Keratinocyte (primary cell): ENCODE data around the gene ENPP4. TPM values are rescaled to one million over a fixed set of nuclear protein-coding genes. Genes with fewer than 3 reads are reported as not detected.
"Not testable (repeated sequence)": the region's sequence is repeated elsewhere in the genome, so short reads cannot be mapped to it uniquely, and the experiment has no call there.

Experiments used
- DNase-seq: peaks from one replicate; pipeline ENCODE4 v3.0.0-alpha.2; 2011; ENCODE audit warnings: low read depth, missing footprints, low spot score
- FAIRE-seq: peaks from 2 replicates; lab custom pipeline; 2011; peaks lifted over from hg19 to GRCh38; lab: Jason Lieb, UNC
- H2AFZ ChIP-seq: 2 replicates; pipeline ENCODE4 v1.6.0; 2012; ENCODE audit warnings: low read length, control low read depth, inconsistent platforms; ENCODE audit not compliant: control insufficient read depth
- H3K27ac ChIP-seq: 2 replicates; pipeline ENCODE4 v1.5.1; 2011; ENCODE audit warnings: low read length; ENCODE audit not compliant: control insufficient read depth, insufficient read depth
- H3K27me3 ChIP-seq: 3 replicates; pipeline ENCODE4 v1.6.0; 2011; ENCODE audit warnings: low read length; ENCODE audit not compliant: control insufficient read depth, insufficient read depth; ENCODE audit errors: extremely low read depth
- H3K36me3 ChIP-seq, 2 experiments: 2 replicates in 1 of 2; 3 replicates in 1 of 2; pipeline ENCODE4 v1.5.1; 2011; ENCODE audit warnings: low read length in 2 of 2, mild to moderate bottlenecking in 1 of 2; ENCODE audit not compliant: control insufficient read depth in 2 of 2, insufficient read depth in 2 of 2; ENCODE audit errors: extremely low read depth in 1 of 2
- H3K4me1 ChIP-seq: 3 replicates; pipeline ENCODE4 v1.5.1; 2011; ENCODE audit warnings: low read length; ENCODE audit not compliant: control insufficient read depth, insufficient read depth; ENCODE audit errors: extremely low read depth
- H3K4me2 ChIP-seq: 3 replicates; pipeline ENCODE4 v1.6.0; 2011; ENCODE audit warnings: low read depth, low read length; ENCODE audit not compliant: control insufficient read depth, insufficient read depth; ENCODE audit errors: extremely low read depth
- H3K4me3 ChIP-seq, 3 experiments: fragments of 200-600 bp in 1 of 3; sonication (generic) in 1 of 3; 2 replicates in 2 of 3; 3 replicates in 1 of 3; pipeline ENCODE4 v1.5.1; 2011 to 2016; ENCODE audit warnings: low read length in 3 of 3, mild to moderate bottlenecking in 3 of 3, control low read depth in 2 of 3, inconsistent platforms in 1 of 3, low read depth in 1 of 3, mixed read lengths in 1 of 3, mixed run types in 1 of 3, moderate library complexity in 1 of 3; ENCODE audit not compliant: control insufficient read depth in 2 of 3, insufficient read depth in 2 of 3; ENCODE audit errors: extremely low read depth in 1 of 3
- H3K79me2 ChIP-seq: 2 replicates; pipeline ENCODE4 v1.6.0; 2012; ENCODE audit warnings: low read length; ENCODE audit not compliant: control insufficient read depth, insufficient read depth
- H3K9ac ChIP-seq: 3 replicates; pipeline ENCODE4 v1.6.0; 2011; ENCODE audit warnings: low read length; ENCODE audit not compliant: control insufficient read depth, insufficient read depth; ENCODE audit errors: extremely low read depth
- H3K9me1 ChIP-seq: 3 replicates; pipeline ENCODE4 v1.6.0; 2011; ENCODE audit warnings: low read length; ENCODE audit not compliant: control insufficient read depth, insufficient read depth; ENCODE audit errors: extremely low read depth
- H3K9me3 ChIP-seq: 2 replicates; pipeline ENCODE4 v1.5.1; 2012; ENCODE audit warnings: low read depth, low read length; ENCODE audit not compliant: control insufficient read depth
- H4K20me1 ChIP-seq: 3 replicates; pipeline ENCODE4 v1.6.0; 2011; ENCODE audit warnings: low read length; ENCODE audit not compliant: control insufficient read depth, insufficient read depth; ENCODE audit errors: extremely low read depth
- EZH2 ChIP-seq: IDR thresholded peaks from one replicate; pipeline ENCODE4 v1.6.1; 2012; ENCODE audit warnings: inconsistent platforms, mild to moderate bottlenecking, low read length, moderate library complexity
- dilution Hi-C: fragments of 300-500 bp; cut with MboI; formaldehyde crosslinking; loops from one replicate; pipeline ENCODE4 v1.7.0; 2020; ENCODE audit warnings: low sequenced_read_pairs; ENCODE audit not compliant: extremely low pct_ligation_motif_present
- polyA plus RNA-seq, 5 experiments: library from polyadenylated mRNA; depleted of rRNA in 3 of 5; stranded (reverse) in 3 of 5; stranded (forward) in 1 of 5; unstranded in 1 of 5; fragments of >200 nt; gene quantifications; 1 replicate in 1 of 5; 2 replicates in 3 of 5; 3 replicates in 1 of 5; pipeline versions ENCODE4 v1.2.1 to v1.2.3, GENCODE V29; 2011 to 2012; ENCODE audit warnings: missing spikeins in 2 of 5, low read depth in 1 of 5, low replicate concordance in 1 of 5
- TF ChIP-seq, protein P1 (sequence below), 3 experiments: IDR thresholded peaks in 1 of 3; conservative IDR thresholded peaks in 1 of 3; optimal IDR thresholded peaks in 1 of 3; 2 replicates in 2 of 3; 3 replicates in 1 of 3; pipeline versions ENCODE3 to v1.5.1; 2011; ENCODE audit warnings: low read length in 3 of 3, mild to moderate bottlenecking in 3 of 3, moderate library complexity in 2 of 3, control low read depth in 1 of 3, inconsistent platforms in 1 of 3; ENCODE audit not compliant: insufficient read depth in 2 of 3; ENCODE audit errors: extremely low read depth in 1 of 3

The ENPP4 gene
- polyA plus RNA-seq, 1 donor (not counting 4 experiments of a cell fraction or from before 2014, with no cell fraction given), result 0.01 TPM

DNA sequence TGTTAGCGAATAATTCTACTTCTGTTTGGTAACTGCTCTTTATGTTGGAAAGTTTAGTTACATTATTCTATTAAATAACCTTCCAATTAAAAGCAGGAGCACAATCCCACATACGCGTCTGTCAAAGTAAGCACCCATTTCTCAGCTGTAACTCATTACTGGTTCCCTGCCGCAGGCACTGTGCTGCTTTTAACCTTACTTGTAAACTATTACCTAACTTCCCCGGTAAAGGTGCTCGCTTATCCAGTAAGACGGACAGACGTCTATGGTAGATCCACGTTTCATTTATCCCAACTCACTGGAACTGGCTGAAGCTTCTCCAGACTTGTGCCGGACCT is 529 bp upstream of the ENPP4 start:
- H3K27ac ChIP-seq, result no peak overlapping the region
- no peak overlapping the region for H3K4me3 ChIP-seq
- no peaks in the 10 kb centered on the region for H3K36me3 ChIP-seq
- TF ChIP-seq, protein P1, sequence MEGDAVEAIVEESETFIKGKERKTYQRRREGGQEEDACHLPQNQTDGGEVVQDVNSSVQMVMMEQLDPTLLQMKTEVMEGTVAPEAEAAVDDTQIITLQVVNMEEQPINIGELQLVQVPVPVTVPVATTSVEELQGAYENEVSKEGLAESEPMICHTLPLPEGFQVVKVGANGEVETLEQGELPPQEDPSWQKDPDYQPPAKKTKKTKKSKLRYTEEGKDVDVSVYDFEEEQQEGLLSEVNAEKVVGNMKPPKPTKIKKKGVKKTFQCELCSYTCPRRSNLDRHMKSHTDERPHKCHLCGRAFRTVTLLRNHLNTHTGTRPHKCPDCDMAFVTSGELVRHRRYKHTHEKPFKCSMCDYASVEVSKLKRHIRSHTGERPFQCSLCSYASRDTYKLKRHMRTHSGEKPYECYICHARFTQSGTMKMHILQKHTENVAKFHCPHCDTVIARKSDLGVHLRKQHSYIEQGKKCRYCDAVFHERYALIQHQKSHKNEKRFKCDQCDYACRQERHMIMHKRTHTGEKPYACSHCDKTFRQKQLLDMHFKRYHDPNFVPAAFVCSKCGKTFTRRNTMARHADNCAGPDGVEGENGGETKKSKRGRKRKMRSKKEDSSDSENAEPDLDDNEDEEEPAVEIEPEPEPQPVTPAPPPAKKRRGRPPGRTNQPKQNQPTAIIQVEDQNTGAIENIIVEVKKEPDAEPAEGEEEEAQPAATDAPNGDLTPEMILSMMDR (optimal IDR thresholded peaks at IDR 0.05 in 1 of 3, IDR thresholded peaks at IDR 0.05 in 1 of 3, conservative IDR thresholded peaks at IDR 0.05 in 1 of 3; ENCODE audit: extremely low read depth in 1 of 3, insufficient read depth in 2 of 3, low read length in 3 of 3), result no peak
- peak; percentile 31 for TF ChIP-seq EZH2
- peak overlapping the region; percentile 36 for H3K4me2 ChIP-seq
- DNase-seq (no peak), FAIRE-seq (no peak)
- H2AFZ ChIP-seq, result no peak overlapping the region
- peaks cover 18% of the 10 kb centered on the region for H3K27me3 ChIP-seq
- H3K9me1 ChIP-seq, result no peaks in the 10 kb centered on the region
- dilution Hi-C loops, result no loop called here
- H3K9ac ChIP-seq, result no peak overlapping the region
- H3K4me1 ChIP-seq, result no peaks in the 10 kb centered on the region
- no peaks in the 10 kb centered on the region for H4K20me1 ChIP-seq
- no peaks in the 10 kb centered on the region for H3K79me2 ChIP-seq
- H3K9me3 ChIP-seq, result no peaks in the 10 kb centered on the region

DNA sequence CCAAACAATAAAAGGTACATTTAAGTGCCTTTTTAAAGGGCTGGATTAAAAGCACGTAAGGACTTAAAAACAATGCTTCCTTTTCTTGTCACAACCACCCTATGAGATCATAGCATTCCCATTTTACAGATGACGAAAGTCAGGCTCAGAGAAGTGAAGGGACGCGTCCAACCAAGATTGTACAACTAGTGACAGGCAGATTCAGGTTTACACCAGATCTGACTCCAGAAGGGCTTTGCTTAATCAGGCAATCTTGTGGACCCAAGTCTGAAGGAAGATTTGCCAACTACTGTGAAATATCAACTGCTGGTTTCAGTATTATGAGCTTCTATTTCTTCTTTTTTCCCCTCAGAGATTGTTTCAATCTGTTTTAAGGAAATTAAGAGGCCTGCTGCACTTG is 877 bp downstream of the ENPP4 start:
- FAIRE-seq, result no peak
- H3K9me1 ChIP-seq, result no peaks in the 10 kb centered on the region
- H3K27ac ChIP-seq, result no peak overlapping the region
- H3K27me3 ChIP-seq, result peaks cover 18% of the 10 kb centered on the region
- H3K9ac ChIP-seq, result no peak overlapping the region
- H3K79me2 ChIP-seq, result no peaks in the 10 kb centered on the region
- H3K4me1 ChIP-seq, result no peaks in the 10 kb centered on the region
- no peak for DNase-seq
- H3K4me3 ChIP-seq, result no peak overlapping the region
- H3K36me3 ChIP-seq, result no peaks in the 10 kb centered on the region
- TF ChIP-seq, protein P1 (optimal IDR thresholded peaks at IDR 0.05 in 1 of 3, IDR thresholded peaks at IDR 0.05 in 1 of 3, conservative IDR thresholded peaks at IDR 0.05 in 1 of 3; ENCODE audit: extremely low read depth in 1 of 3, insufficient read depth in 2 of 3, low read length in 3 of 3), result no peak
- no peak for TF ChIP-seq EZH2
- dilution Hi-C loops, result no loop called here
- no peak overlapping the region for H2AFZ ChIP-seq
- no peaks in the 10 kb centered on the region for H3K9me3 ChIP-seq
- H4K20me1 ChIP-seq, result no peaks in the 10 kb centered on the region
- H3K4me2 ChIP-seq, result no peak overlapping the region

- not testable (repeated sequence) for H3K9ac ChIP-seq
Observed at GRCh38 chr6:46131291-46131690, 1.5 kb downstream of the ENPP4 start.

More at GRCh38 chr6:46131291-46131690, 1.5 kb downstream of the ENPP4 start:
- DNase-seq, H2AFZ ChIP-seq, dilution Hi-C loops, FAIRE-seq, H3K79me2 ChIP-seq, H3K9me3 ChIP-seq, H3K4me3 ChIP-seq, H3K4me1 ChIP-seq, H3K9me1 ChIP-seq, H3K4me2 ChIP-seq, H3K27ac ChIP-seq, H4K20me1 ChIP-seq, H3K36me3 ChIP-seq: not testable (repeated sequence)
- peaks cover 18% of the 10 kb centered on the region for H3K27me3 ChIP-seq
